HepG2 (cell line): Measurements from ENCODE around the gene NRL. TPM values are rescaled to one million over a fixed set of nuclear protein-coding genes. Genes with fewer than 3 reads are reported as not detected.
A peak's percentile ranks its signal among the peaks of the same experiment; 100 is the strongest.

ENCODE experiments used
- CBFB ChIP-seq: sonication (generic); formaldehyde crosslinking; IDR thresholded peaks from 2 replicates; pipeline ENCODE4 v1.4.0; 2020; ENCODE audit warnings: missing genetic modification reagents
- GATA4 ChIP-seq: sonication (generic); IDR thresholded peaks from 2 replicates; pipeline ENCODE4 v1.6.1; 2016; ENCODE audit warnings: antibody characterized with exemption, low read depth, borderline replicate concordance
- GFI1 ChIP-seq: sonication (generic); formaldehyde crosslinking; IDR thresholded peaks from 2 replicates; pipeline ENCODE4 v1.5.0; 2020; ENCODE audit warnings: missing genetic modification reagents, mild to moderate bottlenecking, borderline replicate concordance
- GLI4 ChIP-seq: sonication (generic); formaldehyde crosslinking; IDR thresholded peaks from 2 replicates; pipeline ENCODE4 v1.5.1; 2020; ENCODE audit warnings: missing genetic modification reagents, mild to moderate bottlenecking, moderate library complexity, borderline replicate concordance
- MAX ChIP-seq: IDR thresholded peaks from 2 replicates; pipeline ENCODE4 v1.6.1; 2012; ENCODE audit warnings: inconsistent platforms
- POLR2G ChIP-seq: fragments of 200-400 bp; formaldehyde crosslinking; IDR thresholded peaks from 2 replicates; pipeline ENCODE4 v1.6.1; 2018; ENCODE audit warnings: mild to moderate bottlenecking, low read depth, low read length, moderate library complexity
- RBAK ChIP-seq: sonication (generic); formaldehyde crosslinking; IDR thresholded peaks from 2 replicates; pipeline ENCODE4 v1.5.1; 2020; ENCODE audit warnings: mild to moderate bottlenecking, missing genetic modification reagents
- SKIL ChIP-seq: sonication (generic); formaldehyde crosslinking; IDR thresholded peaks from 2 replicates; pipeline ENCODE4 v1.8.0; 2022; ENCODE audit warnings: missing genetic modification reagents, mild to moderate bottlenecking, moderate library complexity, borderline replicate concordance
- TP53 ChIP-seq: sonication (generic); formaldehyde crosslinking; conservative IDR thresholded peaks from 2 replicates; pipeline ENCODE4 v1.4.0; 2020; ENCODE audit warnings: missing genetic modification reagents
- TRAFD1 ChIP-seq: sonication (generic); formaldehyde crosslinking; IDR thresholded peaks from 2 replicates; pipeline ENCODE4 v1.5.1; 2020; ENCODE audit warnings: missing genetic modification reagents, mild to moderate bottlenecking, borderline replicate concordance
- TRIM24 ChIP-seq: sonication (generic); formaldehyde crosslinking; IDR thresholded peaks from 2 replicates; pipeline ENCODE4 v1.8.0; 2022; ENCODE audit warnings: mild to moderate bottlenecking, missing genetic modification reagents
- YY1 ChIP-seq: IDR thresholded peaks from 2 replicates; pipeline ENCODE4 v1.6.1; 2011; ENCODE audit warnings: low read length, low read depth, moderate library complexity, mild to moderate bottlenecking; ENCODE audit not compliant: insufficient read depth, insufficient replicate concordance
- ZBTB1 ChIP-seq: sonication (generic); formaldehyde crosslinking; IDR thresholded peaks from 2 replicates; pipeline ENCODE4 v1.4.0; 2020; ENCODE audit warnings: missing genetic modification reagents, borderline replicate concordance
- ZC3H13 ChIP-seq: sonication (generic); formaldehyde crosslinking; IDR thresholded peaks from 2 replicates; pipeline ENCODE4 v1.8.1; 2023; ENCODE audit warnings: mild to moderate bottlenecking, missing genetic modification reagents, moderate library complexity
- ZFP36 ChIP-seq: fragments of 150-350 bp; IDR thresholded peaks from 2 replicates; pipeline ENCODE4 v1.6.1; 2018; ENCODE audit warnings: borderline replicate concordance, low read length, low read depth; ENCODE audit not compliant: partially characterized antibody
- ZNF230 ChIP-seq: sonication (generic); formaldehyde crosslinking; IDR thresholded peaks from 2 replicates; pipeline ENCODE4 v1.4.0; 2020; ENCODE audit warnings: mild to moderate bottlenecking, missing genetic modification reagents
- ZNF326 ChIP-seq: sonication (generic); formaldehyde crosslinking; IDR thresholded peaks from 2 replicates; pipeline ENCODE4 v1.4.0; 2020; ENCODE audit warnings: missing genetic modification reagents, borderline replicate concordance
- ZNF337 ChIP-seq: sonication (generic); formaldehyde crosslinking; IDR thresholded peaks from 2 replicates; pipeline ENCODE4 v1.5.1; 2020; ENCODE audit warnings: missing genetic modification reagents, low read depth, mild to moderate bottlenecking, borderline replicate concordance
- ZNF556 ChIP-seq: sonication (generic); formaldehyde crosslinking; IDR thresholded peaks from 2 replicates; pipeline ENCODE4 v1.4.0; 2020; ENCODE audit warnings: mild to moderate bottlenecking, missing genetic modification reagents, borderline replicate concordance
- ZNF720 ChIP-seq: sonication (generic); formaldehyde crosslinking; IDR thresholded peaks from 2 replicates; pipeline ENCODE4 v1.4.0; 2020; ENCODE audit warnings: missing genetic modification reagents
- polyA plus RNA-seq, 8 experiments: library from polyadenylated mRNA; depleted of rRNA in 3 of 8; stranded (reverse) in 7 of 8; unstranded in 1 of 8; fragments of >200 nt; fragmentation: Illumina TruSeq in 4 of 8; extraction: Trizol in 4 of 8; gene quantifications; 2 replicates each; pipeline versions ENCODE4 v1.2.1 to v1.2.3, GENCODE V29; 2011 to 2016; ENCODE audit warnings: low read depth in 4 of 8, missing spikeins in 1 of 8, mixed read lengths in 1 of 8; ENCODE audit not compliant: insufficient read depth in 1 of 8
- total RNA-seq, 5 experiments: library from RNA; depleted of rRNA; stranded (reverse); fragments of >200 nt; fragmentation: Illumina TruSeq; extraction: Trizol; gene quantifications; 2 replicates each; pipeline ENCODE4 v1.2.3, GENCODE V29; 2016; ENCODE audit warnings: low read depth in 1 of 5
- TF ChIP-seq, protein P1 (sequence below): sonication (generic); formaldehyde crosslinking; IDR thresholded peaks from 2 replicates; pipeline ENCODE4 v1.5.1; 2020; ENCODE audit warnings: mild to moderate bottlenecking, moderate library complexity, missing genetic modification reagents
- TF ChIP-seq, protein P2 (sequence below): sonication (generic); formaldehyde crosslinking; IDR thresholded peaks from 2 replicates; pipeline ENCODE4 v1.4.0; 2020; ENCODE audit warnings: mild to moderate bottlenecking, missing genetic modification reagents

Gene NRL
- total and polyA plus RNA-seq, 2 of the 13 experiments (the other 11 are each of a cell fraction or from before 2014, with no cell fraction given), result 2.5 to 4.7 TPM

GRCh38 chr14:24114532-24115421 is at the start of gene NRL, which contains the start of gene DCAF11 (continued):
- peak; percentile 96; the same call in 1 of the 2 replicates for TF ChIP-seq ZNF337 (CRISPR knock-in tag)
- TF ChIP-seq CBFB (CRISPR knock-in tag), result peak; percentile 99
- TF ChIP-seq ZC3H13 (CRISPR knock-in tag), result no peak
- peak; percentile 41; the same call in 1 of the 2 replicates for TF ChIP-seq ZNF556 (CRISPR knock-in tag)
- TF ChIP-seq TRIM24, result no peak
- peak; percentile 96 for TF ChIP-seq GATA4
- TF ChIP-seq TRAFD1 (CRISPR knock-in tag), result peak; percentile 90; the same call in 1 of the 2 replicates
- peak; percentile 96 for TF ChIP-seq ZBTB1 (CRISPR knock-in tag)
- no peak for TF ChIP-seq ZFP36
- TF ChIP-seq GFI1 (CRISPR knock-in tag), result peak; percentile 90
- TF ChIP-seq GLI4 (CRISPR knock-in tag), result peak; percentile 92
- no peak; the same call in 1 of the 2 replicates for TF ChIP-seq TP53 (CRISPR knock-in tag)
- TF ChIP-seq ZNF720 (CRISPR knock-in tag), result peak; percentile 93; the same call in 1 of the 2 replicates
- TF ChIP-seq, protein P1, sequence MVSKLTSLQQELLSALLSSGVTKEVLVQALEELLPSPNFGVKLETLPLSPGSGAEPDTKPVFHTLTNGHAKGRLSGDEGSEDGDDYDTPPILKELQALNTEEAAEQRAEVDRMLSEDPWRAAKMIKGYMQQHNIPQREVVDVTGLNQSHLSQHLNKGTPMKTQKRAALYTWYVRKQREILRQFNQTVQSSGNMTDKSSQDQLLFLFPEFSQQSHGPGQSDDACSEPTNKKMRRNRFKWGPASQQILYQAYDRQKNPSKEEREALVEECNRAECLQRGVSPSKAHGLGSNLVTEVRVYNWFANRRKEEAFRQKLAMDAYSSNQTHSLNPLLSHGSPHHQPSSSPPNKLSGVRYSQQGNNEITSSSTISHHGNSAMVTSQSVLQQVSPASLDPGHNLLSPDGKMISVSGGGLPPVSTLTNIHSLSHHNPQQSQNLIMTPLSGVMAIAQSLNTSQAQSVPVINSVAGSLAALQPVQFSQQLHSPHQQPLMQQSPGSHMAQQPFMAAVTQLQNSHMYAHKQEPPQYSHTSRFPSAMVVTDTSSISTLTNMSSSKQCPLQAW (CRISPR knock-in tag), result no peak; the same call in 1 of the 2 replicates
- peak; percentile 79; the same call in 1 of the 2 replicates for TF ChIP-seq RBAK (CRISPR knock-in tag)
- peak; percentile 84 for TF ChIP-seq YY1
- TF ChIP-seq POLR2G, result peak; percentile 53
- no peak for TF ChIP-seq SKIL (CRISPR knock-in tag)
- peak; percentile 81; the same call in 1 of the 2 replicates for TF ChIP-seq ZNF326 (CRISPR knock-in tag)
- TF ChIP-seq, protein P2, sequence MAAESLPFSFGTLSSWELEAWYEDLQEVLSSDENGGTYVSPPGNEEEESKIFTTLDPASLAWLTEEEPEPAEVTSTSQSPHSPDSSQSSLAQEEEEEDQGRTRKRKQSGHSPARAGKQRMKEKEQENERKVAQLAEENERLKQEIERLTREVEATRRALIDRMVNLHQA, result no peak
- no peak for TF ChIP-seq MAX
- peak; percentile 30; the same call in 1 of the 2 replicates for TF ChIP-seq ZNF230 (CRISPR knock-in tag)
